K562 (cell line): ENCODE results near the gene CDHR2. TPM values are rescaled to one million over a fixed set of nuclear protein-coding genes. Genes with fewer than 3 reads are reported as not detected.

Experiments used
- ETV1 ChIP-seq: fragments of 450-650 bp; conservative IDR thresholded peaks from 2 replicates; pipeline ENCODE4 v1.6.1; 2016; ENCODE audit warnings: missing genetic modification characterization, control low read depth, low read depth, missing compliant biosample characterization
- HNRNPUL1 ChIP-seq: fragments of 200-400 bp; formaldehyde crosslinking; IDR thresholded peaks from 2 replicates; pipeline ENCODE4 v1.6.1; 2017; ENCODE audit warnings: low read length
- MYNN ChIP-seq, 2 experiments: sonication (generic); formaldehyde crosslinking in 1 of 2; IDR thresholded peaks; 2 replicates each; pipeline versions ENCODE4 v1.5.0 to v1.6.1; 2016 to 2020; ENCODE audit warnings: antibody characterized with exemption in 1 of 2, missing genetic modification reagents in 1 of 2
- POLR2H ChIP-seq: IDR thresholded peaks from 2 replicates; pipeline ENCODE4 v1.6.1; 2016; ENCODE audit warnings: missing genetic modification characterization, low read depth, mild to moderate bottlenecking, control low read depth, missing compliant biosample characterization, moderate library complexity
- RB1 ChIP-seq: fragments of 450-650 bp; IDR thresholded peaks from 2 replicates; pipeline ENCODE4 v1.6.1; 2017; ENCODE audit warnings: low read depth, mild to moderate bottlenecking
- SMAD4 ChIP-seq: fragments of 250-450 bp; sonication (Bioruptor Pico); conservative IDR thresholded peaks from 2 replicates; pipeline ENCODE4 v1.8.0; 2021; ENCODE audit warnings: inconsistent platforms, mild to moderate bottlenecking, moderate library complexity
- XRCC5 ChIP-seq: fragments of 200-400 bp; formaldehyde crosslinking; IDR thresholded peaks from 2 replicates; pipeline ENCODE4 v1.6.1; 2017; ENCODE audit warnings: low read depth, mild to moderate bottlenecking, low read length
- ZBTB17 ChIP-seq: fragments of 450-650 bp; formaldehyde crosslinking; IDR thresholded peaks from 2 replicates; pipeline ENCODE4 v1.4.0; 2020; ENCODE audit warnings: mild to moderate bottlenecking
- polyA plus RNA-seq, 8 experiments: library from polyadenylated mRNA; depleted of rRNA in 4 of 8; stranded (reverse) in 5 of 8; unstranded in 3 of 8; fragments of >200 nt; fragmentation: Nextera tagmentation in 2 of 8; fragmentation: Illumina TruSeq in 1 of 8; extraction: Ambion mirVana in 2 of 8; extraction: Trizol in 1 of 8; gene quantifications; 2 replicates each; pipeline versions ENCODE4 v1.2.1 to v1.2.3, GENCODE V29; 2011 to 2014; ENCODE audit warnings: inconsistent platforms in 1 of 8, missing spikeins in 1 of 8
- total RNA-seq, 7 experiments: library from RNA; depleted of rRNA in 6 of 7; stranded (reverse); fragments of >200 nt in 6 of 7; fragmentation: Illumina TruSeq in 2 of 7; extraction: Trizol in 2 of 7; gene quantifications; 2 replicates each; pipeline versions ENCODE4 v1.2.1 to v1.2.3, GENCODE V29; 2011 to 2021; ENCODE audit warnings: low replicate concordance in 1 of 7
- TF ChIP-seq, protein P1 (sequence below): sonication (generic); formaldehyde crosslinking; IDR thresholded peaks from 2 replicates; pipeline ENCODE4 v1.8.1; 2023; ENCODE audit warnings: missing genetic modification reagents, mild to moderate bottlenecking, borderline replicate concordance
- TF ChIP-seq, protein P2 (sequence below), 2 experiments: fragments of 450-650 bp in 1 of 2; IDR thresholded peaks; 2 replicates each; pipeline ENCODE4 v1.6.1; 2011 to 2017; ENCODE audit warnings: low read depth in 2 of 2, antibody characterized with exemption in 1 of 2, borderline replicate concordance in 1 of 2, low read length in 1 of 2, mild to moderate bottlenecking in 1 of 2, mixed read lengths in 1 of 2; ENCODE audit not compliant: control insufficient read depth in 1 of 2
- TF ChIP-seq, protein P3 (sequence below), 2 experiments: fragments of 450-650 bp; conservative IDR thresholded peaks; 2 replicates each; pipeline ENCODE4 v1.6.1; 2017; ENCODE audit warnings: mild to moderate bottlenecking in 2 of 2, moderate library complexity in 2 of 2
- TF ChIP-seq, protein P4 (sequence below): sonication (generic); formaldehyde crosslinking; IDR thresholded peaks from 2 replicates; pipeline ENCODE4 v1.8.0; 2022; ENCODE audit warnings: mild to moderate bottlenecking, missing genetic modification reagents

The CDHR2 gene
- total and polyA plus RNA-seq, 9 of the 15 experiments (the other 6 are each of a cell fraction or from before 2014, with no cell fraction given): 0.01 to 0.62 (median 0.09) TPM; not detected in 2

DNA sequence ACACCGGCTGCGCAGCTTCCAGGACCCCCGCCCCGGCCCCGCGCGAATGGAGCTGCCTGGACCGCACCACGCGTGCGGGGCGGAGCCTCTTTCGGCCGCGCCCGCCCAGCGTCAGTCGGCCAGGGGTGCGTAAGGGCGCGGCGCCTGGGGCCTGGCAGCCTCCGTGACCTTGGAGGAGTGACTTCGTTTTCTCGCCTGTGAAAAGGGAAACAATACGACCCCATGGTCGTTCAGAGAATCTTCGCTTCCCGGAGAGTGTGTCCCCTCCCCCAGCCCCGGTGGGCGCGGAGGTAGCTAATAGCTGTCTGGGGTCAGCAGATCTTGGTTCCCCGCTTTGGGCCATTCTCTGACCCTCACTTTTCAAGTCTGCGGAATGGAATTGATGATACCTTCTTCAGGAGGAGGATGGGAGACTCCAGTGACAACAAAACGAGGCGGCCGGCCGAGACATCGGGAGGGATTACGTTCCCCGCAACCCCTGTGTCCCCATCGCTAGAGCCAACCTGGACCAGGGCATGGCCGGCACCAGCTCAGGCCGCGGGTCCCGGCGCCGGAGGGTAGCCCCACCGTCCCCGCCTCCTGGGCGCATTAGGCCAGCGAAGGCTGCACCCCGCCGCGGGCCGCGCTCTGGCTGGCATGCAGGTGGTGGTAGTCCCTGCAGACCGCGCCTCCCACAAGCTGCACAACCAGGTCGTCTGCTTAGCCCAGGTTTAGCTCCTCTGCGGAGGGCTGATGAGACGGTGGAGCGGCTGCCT, 5.5 kb upstream of the CDHR2 start (continued):
- TF ChIP-seq RB1: peak; percentile 8
- TF ChIP-seq, protein P1, sequence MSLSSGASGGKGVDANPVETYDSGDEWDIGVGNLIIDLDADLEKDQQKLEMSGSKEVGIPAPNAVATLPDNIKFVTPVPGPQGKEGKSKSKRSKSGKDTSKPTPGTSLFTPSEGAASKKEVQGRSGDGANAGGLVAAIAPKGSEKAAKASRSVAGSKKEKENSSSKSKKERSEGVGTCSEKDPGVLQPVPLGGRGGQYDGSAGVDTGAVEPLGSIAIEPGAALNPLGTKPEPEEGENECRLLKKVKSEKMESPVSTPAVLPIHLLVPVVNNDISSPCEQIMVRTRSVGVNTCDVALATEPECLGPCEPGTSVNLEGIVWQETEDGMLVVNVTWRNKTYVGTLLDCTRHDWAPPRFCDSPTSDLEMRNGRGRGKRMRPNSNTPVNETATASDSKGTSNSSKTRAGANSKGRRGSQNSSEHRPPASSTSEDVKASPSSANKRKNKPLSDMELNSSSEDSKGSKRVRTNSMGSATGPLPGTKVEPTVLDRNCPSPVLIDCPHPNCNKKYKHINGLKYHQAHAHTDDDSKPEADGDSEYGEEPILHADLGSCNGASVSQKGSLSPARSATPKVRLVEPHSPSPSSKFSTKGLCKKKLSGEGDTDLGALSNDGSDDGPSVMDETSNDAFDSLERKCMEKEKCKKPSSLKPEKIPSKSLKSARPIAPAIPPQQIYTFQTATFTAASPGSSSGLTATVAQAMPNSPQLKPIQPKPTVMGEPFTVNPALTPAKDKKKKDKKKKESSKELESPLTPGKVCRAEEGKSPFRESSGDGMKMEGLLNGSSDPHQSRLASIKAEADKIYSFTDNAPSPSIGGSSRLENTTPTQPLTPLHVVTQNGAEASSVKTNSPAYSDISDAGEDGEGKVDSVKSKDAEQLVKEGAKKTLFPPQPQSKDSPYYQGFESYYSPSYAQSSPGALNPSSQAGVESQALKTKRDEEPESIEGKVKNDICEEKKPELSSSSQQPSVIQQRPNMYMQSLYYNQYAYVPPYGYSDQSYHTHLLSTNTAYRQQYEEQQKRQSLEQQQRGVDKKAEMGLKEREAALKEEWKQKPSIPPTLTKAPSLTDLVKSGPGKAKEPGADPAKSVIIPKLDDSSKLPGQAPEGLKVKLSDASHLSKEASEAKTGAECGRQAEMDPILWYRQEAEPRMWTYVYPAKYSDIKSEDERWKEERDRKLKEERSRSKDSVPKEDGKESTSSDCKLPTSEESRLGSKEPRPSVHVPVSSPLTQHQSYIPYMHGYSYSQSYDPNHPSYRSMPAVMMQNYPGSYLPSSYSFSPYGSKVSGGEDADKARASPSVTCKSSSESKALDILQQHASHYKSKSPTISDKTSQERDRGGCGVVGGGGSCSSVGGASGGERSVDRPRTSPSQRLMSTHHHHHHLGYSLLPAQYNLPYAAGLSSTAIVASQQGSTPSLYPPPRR (CRISPR knock-in tag): no peak
- TF ChIP-seq, protein P2, sequence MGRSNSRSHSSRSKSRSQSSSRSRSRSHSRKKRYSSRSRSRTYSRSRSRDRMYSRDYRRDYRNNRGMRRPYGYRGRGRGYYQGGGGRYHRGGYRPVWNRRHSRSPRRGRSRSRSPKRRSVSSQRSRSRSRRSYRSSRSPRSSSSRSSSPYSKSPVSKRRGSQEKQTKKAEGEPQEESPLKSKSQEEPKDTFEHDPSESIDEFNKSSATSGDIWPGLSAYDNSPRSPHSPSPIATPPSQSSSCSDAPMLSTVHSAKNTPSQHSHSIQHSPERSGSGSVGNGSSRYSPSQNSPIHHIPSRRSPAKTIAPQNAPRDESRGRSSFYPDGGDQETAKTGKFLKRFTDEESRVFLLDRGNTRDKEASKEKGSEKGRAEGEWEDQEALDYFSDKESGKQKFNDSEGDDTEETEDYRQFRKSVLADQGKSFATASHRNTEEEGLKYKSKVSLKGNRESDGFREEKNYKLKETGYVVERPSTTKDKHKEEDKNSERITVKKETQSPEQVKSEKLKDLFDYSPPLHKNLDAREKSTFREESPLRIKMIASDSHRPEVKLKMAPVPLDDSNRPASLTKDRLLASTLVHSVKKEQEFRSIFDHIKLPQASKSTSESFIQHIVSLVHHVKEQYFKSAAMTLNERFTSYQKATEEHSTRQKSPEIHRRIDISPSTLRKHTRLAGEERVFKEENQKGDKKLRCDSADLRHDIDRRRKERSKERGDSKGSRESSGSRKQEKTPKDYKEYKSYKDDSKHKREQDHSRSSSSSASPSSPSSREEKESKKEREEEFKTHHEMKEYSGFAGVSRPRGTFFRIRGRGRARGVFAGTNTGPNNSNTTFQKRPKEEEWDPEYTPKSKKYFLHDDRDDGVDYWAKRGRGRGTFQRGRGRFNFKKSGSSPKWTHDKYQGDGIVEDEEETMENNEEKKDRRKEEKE (IDR thresholded peaks at IDR 0.05; ENCODE audit: borderline replicate concordance in 1 of 2, control insufficient read depth in 1 of 2, low read depth in 2 of 2, low read length in 1 of 2): no peak
- TF ChIP-seq POLR2H (tag): 0 out of 2 replicates have a peak, but pooled peaks have one; percentile 23
- TF ChIP-seq XRCC5: no peak
- no peak for TF ChIP-seq ETV1 (tag)
- no peak for TF ChIP-seq MYNN (IDR thresholded peaks at IDR 0.05)
- no peak for TF ChIP-seq MYNN (CRISPR knock-in tag; IDR thresholded peaks at IDR 0.05)
- TF ChIP-seq, protein P3, sequence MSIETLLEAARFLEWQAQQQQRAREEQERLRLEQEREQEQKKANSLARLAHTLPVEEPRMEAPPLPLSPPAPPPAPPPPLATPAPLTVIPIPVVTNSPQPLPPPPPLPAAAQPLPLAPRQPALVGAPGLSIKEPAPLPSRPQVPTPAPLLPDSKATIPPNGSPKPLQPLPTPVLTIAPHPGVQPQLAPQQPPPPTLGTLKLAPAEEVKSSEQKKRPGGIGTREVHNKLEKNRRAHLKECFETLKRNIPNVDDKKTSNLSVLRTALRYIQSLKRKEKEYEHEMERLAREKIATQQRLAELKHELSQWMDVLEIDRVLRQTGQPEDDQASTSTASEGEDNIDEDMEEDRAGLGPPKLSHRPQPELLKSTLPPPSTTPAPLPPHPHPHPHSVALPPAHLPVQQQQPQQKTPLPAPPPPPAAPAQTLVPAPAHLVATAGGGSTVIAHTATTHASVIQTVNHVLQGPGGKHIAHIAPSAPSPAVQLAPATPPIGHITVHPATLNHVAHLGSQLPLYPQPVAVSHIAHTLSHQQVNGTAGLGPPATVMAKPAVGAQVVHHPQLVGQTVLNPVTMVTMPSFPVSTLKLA (conservative IDR thresholded peaks at IDR 0.05): peak in 1 of 2 experiments; percentile 3; a peak in 2 of 4 replicates
- TF ChIP-seq, protein P4, sequence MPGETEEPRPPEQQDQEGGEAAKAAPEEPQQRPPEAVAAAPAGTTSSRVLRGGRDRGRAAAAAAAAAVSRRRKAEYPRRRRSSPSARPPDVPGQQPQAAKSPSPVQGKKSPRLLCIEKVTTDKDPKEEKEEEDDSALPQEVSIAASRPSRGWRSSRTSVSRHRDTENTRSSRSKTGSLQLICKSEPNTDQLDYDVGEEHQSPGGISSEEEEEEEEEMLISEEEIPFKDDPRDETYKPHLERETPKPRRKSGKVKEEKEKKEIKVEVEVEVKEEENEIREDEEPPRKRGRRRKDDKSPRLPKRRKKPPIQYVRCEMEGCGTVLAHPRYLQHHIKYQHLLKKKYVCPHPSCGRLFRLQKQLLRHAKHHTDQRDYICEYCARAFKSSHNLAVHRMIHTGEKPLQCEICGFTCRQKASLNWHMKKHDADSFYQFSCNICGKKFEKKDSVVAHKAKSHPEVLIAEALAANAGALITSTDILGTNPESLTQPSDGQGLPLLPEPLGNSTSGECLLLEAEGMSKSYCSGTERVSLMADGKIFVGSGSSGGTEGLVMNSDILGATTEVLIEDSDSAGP: no peak
- TF ChIP-seq HNRNPUL1: no peak
- TF ChIP-seq ZBTB17 (CRISPR knock-in tag): no peak; the same call in none of the 2 replicates
- TF ChIP-seq SMAD4: no peak; the same call in 1 of the 2 replicates
